HL-60 (cell line): ENCODE data around the gene TBCK.

Experiments used
- SPI1 ChIP-seq: IDR thresholded peaks from 2 replicates; pipeline ENCODE4 v1.6.1; 2012; ENCODE audit warnings: low read depth, mild to moderate bottlenecking, borderline replicate concordance
- TF ChIP-seq, protein P1 (sequence below): IDR thresholded peaks from one replicate; pipeline ENCODE4 v1.5.1; 2011; ENCODE audit warnings: low read length, control low read depth, inconsistent platforms; ENCODE audit not compliant: insufficient read depth
- TF ChIP-seq, protein P2 (sequence below): IDR thresholded peaks from 2 replicates; pipeline ENCODE4 v1.6.1; 2012; ENCODE audit warnings: low read depth; ENCODE audit not compliant: insufficient replicate concordance

- TF ChIP-seq, protein P1, sequence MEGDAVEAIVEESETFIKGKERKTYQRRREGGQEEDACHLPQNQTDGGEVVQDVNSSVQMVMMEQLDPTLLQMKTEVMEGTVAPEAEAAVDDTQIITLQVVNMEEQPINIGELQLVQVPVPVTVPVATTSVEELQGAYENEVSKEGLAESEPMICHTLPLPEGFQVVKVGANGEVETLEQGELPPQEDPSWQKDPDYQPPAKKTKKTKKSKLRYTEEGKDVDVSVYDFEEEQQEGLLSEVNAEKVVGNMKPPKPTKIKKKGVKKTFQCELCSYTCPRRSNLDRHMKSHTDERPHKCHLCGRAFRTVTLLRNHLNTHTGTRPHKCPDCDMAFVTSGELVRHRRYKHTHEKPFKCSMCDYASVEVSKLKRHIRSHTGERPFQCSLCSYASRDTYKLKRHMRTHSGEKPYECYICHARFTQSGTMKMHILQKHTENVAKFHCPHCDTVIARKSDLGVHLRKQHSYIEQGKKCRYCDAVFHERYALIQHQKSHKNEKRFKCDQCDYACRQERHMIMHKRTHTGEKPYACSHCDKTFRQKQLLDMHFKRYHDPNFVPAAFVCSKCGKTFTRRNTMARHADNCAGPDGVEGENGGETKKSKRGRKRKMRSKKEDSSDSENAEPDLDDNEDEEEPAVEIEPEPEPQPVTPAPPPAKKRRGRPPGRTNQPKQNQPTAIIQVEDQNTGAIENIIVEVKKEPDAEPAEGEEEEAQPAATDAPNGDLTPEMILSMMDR: no peak
- TF ChIP-seq SPI1: no peak
- TF ChIP-seq, protein P2, sequence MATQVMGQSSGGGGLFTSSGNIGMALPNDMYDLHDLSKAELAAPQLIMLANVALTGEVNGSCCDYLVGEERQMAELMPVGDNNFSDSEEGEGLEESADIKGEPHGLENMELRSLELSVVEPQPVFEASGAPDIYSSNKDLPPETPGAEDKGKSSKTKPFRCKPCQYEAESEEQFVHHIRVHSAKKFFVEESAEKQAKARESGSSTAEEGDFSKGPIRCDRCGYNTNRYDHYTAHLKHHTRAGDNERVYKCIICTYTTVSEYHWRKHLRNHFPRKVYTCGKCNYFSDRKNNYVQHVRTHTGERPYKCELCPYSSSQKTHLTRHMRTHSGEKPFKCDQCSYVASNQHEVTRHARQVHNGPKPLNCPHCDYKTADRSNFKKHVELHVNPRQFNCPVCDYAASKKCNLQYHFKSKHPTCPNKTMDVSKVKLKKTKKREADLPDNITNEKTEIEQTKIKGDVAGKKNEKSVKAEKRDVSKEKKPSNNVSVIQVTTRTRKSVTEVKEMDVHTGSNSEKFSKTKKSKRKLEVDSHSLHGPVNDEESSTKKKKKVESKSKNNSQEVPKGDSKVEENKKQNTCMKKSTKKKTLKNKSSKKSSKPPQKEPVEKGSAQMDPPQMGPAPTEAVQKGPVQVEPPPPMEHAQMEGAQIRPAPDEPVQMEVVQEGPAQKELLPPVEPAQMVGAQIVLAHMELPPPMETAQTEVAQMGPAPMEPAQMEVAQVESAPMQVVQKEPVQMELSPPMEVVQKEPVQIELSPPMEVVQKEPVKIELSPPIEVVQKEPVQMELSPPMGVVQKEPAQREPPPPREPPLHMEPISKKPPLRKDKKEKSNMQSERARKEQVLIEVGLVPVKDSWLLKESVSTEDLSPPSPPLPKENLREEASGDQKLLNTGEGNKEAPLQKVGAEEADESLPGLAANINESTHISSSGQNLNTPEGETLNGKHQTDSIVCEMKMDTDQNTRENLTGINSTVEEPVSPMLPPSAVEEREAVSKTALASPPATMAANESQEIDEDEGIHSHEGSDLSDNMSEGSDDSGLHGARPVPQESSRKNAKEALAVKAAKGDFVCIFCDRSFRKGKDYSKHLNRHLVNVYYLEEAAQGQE: no peak
Observed at GRCh38 chr4:106222548-106222947, 93.5 kb downstream of the TBCK start.
